ENCODE measurements around the gene KIF25. TPM values are rescaled to one million over a fixed set of nuclear protein-coding genes. Genes with fewer than 3 reads are reported as not detected.
A peak's percentile ranks its signal among the peaks of the same experiment; 100 is the strongest.

The KIF25 gene
- total RNA-seq, 1 experiment from 2014 or later = not detected

GRCh38 chr6:168035098-168035660 is 37.7 kb downstream of the KIF25 start:
- H3K4me3 ChIP-seq = peak overlapping the region; percentile 19
- no peaks in the 10 kb centered on the region for H3K36me3 ChIP-seq
- no peaks in the 10 kb centered on the region for H3K27me3 ChIP-seq (replicated peaks)
- H3K9me3 ChIP-seq (replicated peaks) = 0 out of 2 replicates have a peak, but pooled peaks cover 4% of the 10 kb centered on the region
- peaks cover 42% of the 10 kb centered on the region for H3K4me1 ChIP-seq (replicated peaks)
- DNase-seq (ENCODE audit: low read depth in 1 of 2, low spot score in 2 of 2) = peak; percentile 39 to 80
- peak overlapping the region; percentile 61 for H3K27ac ChIP-seq

GRCh38 chr6:168035661-168036545 is 38.4 kb downstream of the KIF25 start:
- peak overlapping the region; percentile 61 for H3K27ac ChIP-seq
- 0 out of 2 replicates have a peak, but pooled peaks cover 4% of the 10 kb centered on the region for H3K9me3 ChIP-seq (replicated peaks)
- no peaks in the 10 kb centered on the region for H3K36me3 ChIP-seq
- no peaks in the 10 kb centered on the region for H3K27me3 ChIP-seq (replicated peaks)
- peaks cover 41% of the 10 kb centered on the region for H3K4me1 ChIP-seq (replicated peaks)
- peak in 1 of 2 experiments; percentile 45 for DNase-seq (ENCODE audit: low read depth in 1 of 2, low spot score in 2 of 2)
- peak overlapping the region; percentile 19 for H3K4me3 ChIP-seq

DNA sequence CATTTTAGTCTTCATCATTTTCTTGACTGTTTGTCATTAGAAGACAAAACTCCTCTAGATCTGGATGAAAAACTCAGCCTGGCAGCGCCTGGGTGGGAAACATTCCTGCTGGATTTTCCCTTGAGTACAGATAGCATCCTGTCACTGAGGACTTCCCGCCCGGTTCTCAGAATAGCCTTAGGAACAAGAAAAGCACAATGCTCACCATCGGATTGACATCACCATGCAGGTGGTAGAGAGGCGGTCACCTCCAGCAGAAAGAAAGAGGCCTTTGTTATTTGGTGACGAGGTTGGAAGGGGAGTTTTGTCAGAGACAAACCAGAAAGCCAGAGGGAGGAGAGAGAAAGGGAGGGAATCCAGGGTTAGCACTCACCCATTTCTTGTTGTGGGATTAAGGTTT is 39.8 kb downstream of the KIF25 start:
- Histone ChIP-seq H3K36me3 (no peaks in the 10 kb centered on the region), H3K27me3 (replicated peaks) (no peaks in the 10 kb centered on the region), H3K27ac (no peak overlapping the region), H3K4me1 (replicated peaks) (peaks cover 27% of the 10 kb centered on the region), H3K9me3 (replicated peaks) (0 out of 2 replicates have a peak, but pooled peaks cover 4% of the 10 kb centered on the region), H3K4me3 (no peak overlapping the region)
- no peak for DNase-seq (ENCODE audit: low read depth in 1 of 2, low spot score in 2 of 2)

GRCh38 chr6:168037856-168038255 is 40.4 kb downstream of the KIF25 start:
- DNase-seq (ENCODE audit: low read depth in 1 of 2, low spot score in 2 of 2) = no peak
- Histone ChIP-seq H3K4me3 (no peak overlapping the region), H3K27me3 (replicated peaks) (no peaks in the 10 kb centered on the region), H3K4me1 (replicated peaks) (peaks cover 21% of the 10 kb centered on the region), H3K36me3 (no peaks in the 10 kb centered on the region), H3K27ac (no peak overlapping the region), H3K9me3 (replicated peaks) (0 out of 2 replicates have a peak, but pooled peaks cover 4% of the 10 kb centered on the region)

- Histone ChIP-seq H3K27ac (no peak overlapping the region), H3K9me3 (replicated peaks) (0 out of 2 replicates have a peak, but pooled peaks cover 4% of the 10 kb centered on the region), H3K4me1 (replicated peaks) (peaks cover 19% of the 10 kb centered on the region), H3K36me3 (no peaks in the 10 kb centered on the region), H3K4me3 (no peak overlapping the region), H3K27me3 (replicated peaks) (no peaks in the 10 kb centered on the region)
- DNase-seq (ENCODE audit: low read depth in 1 of 2, low spot score in 2 of 2) = no peak
Measured at GRCh38 chr6:168038576-168039140, 41.2 kb downstream of the KIF25 start.

DNA sequence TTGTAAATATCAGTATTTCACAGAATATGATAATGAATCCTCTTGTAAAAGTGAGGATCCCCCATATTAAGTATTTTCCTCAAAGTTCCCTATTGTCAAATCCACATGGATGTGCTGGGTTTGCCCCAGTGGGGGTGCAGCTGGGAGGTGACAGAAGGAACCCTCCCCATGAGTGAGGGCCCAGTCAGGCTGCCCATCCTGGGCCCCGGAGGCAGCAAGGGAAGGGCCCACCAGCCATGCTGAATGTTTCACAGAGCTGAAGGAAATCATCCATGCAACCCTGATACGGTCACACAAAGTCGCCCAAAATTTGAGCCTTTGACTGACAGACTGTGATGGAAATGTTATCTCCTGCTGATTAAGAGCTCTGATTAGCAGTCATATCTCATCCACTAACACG is 41.8 kb downstream of the KIF25 start:
- no peak for DNase-seq (ENCODE audit: low read depth in 1 of 2, low spot score in 2 of 2)
- no peak overlapping the region for H3K4me3 ChIP-seq
- no peak overlapping the region for H3K27ac ChIP-seq
- 0 out of 2 replicates have a peak, but pooled peaks cover 4% of the 10 kb centered on the region for H3K9me3 ChIP-seq (replicated peaks)
- no peaks in the 10 kb centered on the region for H3K36me3 ChIP-seq
- H3K27me3 ChIP-seq (replicated peaks) = no peaks in the 10 kb centered on the region
- peaks cover 19% of the 10 kb centered on the region for H3K4me1 ChIP-seq (replicated peaks)

DNA sequence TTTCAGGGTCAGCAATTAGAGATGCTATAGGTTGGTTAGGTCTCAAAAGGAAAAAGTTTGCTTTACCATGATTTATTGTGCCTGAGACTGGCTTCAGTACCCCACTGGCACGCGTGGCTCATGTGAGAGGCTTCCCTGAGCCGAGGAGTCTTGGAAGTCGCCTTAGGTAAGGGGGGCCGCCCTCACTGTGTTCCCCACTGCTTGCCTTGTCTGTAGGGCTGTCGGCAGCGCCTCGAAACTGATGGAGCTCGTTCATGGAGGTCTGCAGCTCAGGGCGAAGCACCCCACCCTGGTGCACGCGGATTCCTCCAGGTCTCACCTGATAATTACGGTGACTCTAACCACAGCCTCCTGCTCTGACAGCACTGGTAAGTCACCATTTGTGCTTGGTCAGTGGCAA is 42.4 kb downstream of the KIF25 start:
- DNase-seq (ENCODE audit: low read depth in 1 of 2, low spot score in 2 of 2) = no peak
- Histone ChIP-seq H3K4me1 (replicated peaks) (peaks cover 17% of the 10 kb centered on the region), H3K27me3 (replicated peaks) (no peaks in the 10 kb centered on the region), H3K36me3 (no peaks in the 10 kb centered on the region), H3K4me3 (no peak overlapping the region), H3K27ac (no peak overlapping the region), H3K9me3 (replicated peaks) (0 out of 2 replicates have a peak, but pooled peaks cover 4% of the 10 kb centered on the region)

DNA sequence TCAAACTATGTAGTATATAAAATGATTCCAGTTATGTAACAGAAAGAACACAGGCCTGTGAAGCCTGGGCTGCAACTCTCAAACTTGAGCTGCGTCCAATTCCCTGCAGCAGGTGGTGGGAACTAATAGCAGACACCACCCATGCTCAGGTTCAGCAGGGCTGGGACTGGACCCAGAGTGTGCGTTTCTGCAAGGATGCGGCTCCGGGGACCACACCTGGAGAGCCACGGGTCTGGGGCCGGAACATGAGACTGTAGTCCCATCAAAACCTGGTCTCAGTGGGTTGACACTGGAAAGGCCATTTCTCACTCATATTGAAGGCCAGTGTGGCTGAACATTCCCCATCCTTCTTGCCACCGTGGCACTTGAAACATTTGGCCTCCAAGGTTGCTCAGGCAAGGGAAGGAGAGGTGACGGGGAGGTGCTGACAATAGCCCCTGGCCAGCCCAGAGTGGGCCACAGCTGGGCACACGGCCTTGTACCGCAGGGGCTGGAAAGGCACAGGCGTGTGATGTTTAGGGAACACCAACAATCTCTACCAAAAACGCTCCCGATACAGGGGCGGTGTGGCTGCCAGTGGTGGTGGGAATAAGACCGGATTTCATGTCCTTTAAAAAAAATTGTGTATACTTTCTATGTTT is 43.5 kb downstream of the KIF25 start:
- H3K9me3 ChIP-seq (replicated peaks) = no peaks in the 10 kb centered on the region
- DNase-seq (ENCODE audit: low read depth in 1 of 2, low spot score in 2 of 2) = no peak
- H3K27ac ChIP-seq = no peak overlapping the region
- no peaks in the 10 kb centered on the region for H3K27me3 ChIP-seq (replicated peaks)
- peaks cover 8% of the 10 kb centered on the region for H3K4me1 ChIP-seq (replicated peaks)
- H3K4me3 ChIP-seq = no peak overlapping the region
- H3K36me3 ChIP-seq = no peaks in the 10 kb centered on the region

DNA sequence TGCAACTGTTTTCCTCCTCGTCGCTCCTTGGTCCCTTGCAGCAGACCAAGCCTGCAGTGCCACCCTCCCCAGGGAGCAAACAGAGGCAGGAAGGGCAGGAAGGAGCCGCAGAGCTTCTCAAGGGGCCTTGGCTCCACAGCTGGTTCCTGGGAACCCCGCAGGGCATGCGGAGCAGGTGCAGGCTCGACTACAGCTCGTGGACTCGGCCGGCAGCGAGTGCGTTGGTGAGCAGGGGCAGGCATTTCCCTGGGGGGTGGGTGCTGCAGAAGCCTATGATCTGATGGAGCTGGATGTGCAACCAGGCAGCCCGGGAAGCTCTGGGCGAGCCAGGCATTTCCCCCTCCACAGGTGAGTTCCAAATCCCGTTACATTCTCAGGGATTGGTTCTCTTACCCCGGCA is 44.5 kb downstream of the KIF25 start:
- Histone ChIP-seq H3K9me3 (replicated peaks) (no peaks in the 10 kb centered on the region), H3K4me3 (no peak overlapping the region), H3K36me3 (no peaks in the 10 kb centered on the region), H3K27ac (no peak overlapping the region), H3K4me1 (replicated peaks) (no peaks in the 10 kb centered on the region; the same call in 1 of the 2 replicates), H3K27me3 (replicated peaks) (no peaks in the 10 kb centered on the region)
- DNase-seq (ENCODE audit: low read depth in 1 of 2, low spot score in 2 of 2) = no peak

GRCh38 chr6:168042426-168043192 is 45.1 kb downstream of the KIF25 start:
- Histone ChIP-seq H3K27me3 (replicated peaks) (no peaks in the 10 kb centered on the region), H3K4me1 (replicated peaks) (no peaks in the 10 kb centered on the region), H3K36me3 (no peaks in the 10 kb centered on the region), H3K9me3 (replicated peaks) (no peaks in the 10 kb centered on the region), H3K4me3 (no peak overlapping the region), H3K27ac (no peak overlapping the region)
- DNase-seq (ENCODE audit: low read depth in 1 of 2, low spot score in 2 of 2) = no peak

DNA sequence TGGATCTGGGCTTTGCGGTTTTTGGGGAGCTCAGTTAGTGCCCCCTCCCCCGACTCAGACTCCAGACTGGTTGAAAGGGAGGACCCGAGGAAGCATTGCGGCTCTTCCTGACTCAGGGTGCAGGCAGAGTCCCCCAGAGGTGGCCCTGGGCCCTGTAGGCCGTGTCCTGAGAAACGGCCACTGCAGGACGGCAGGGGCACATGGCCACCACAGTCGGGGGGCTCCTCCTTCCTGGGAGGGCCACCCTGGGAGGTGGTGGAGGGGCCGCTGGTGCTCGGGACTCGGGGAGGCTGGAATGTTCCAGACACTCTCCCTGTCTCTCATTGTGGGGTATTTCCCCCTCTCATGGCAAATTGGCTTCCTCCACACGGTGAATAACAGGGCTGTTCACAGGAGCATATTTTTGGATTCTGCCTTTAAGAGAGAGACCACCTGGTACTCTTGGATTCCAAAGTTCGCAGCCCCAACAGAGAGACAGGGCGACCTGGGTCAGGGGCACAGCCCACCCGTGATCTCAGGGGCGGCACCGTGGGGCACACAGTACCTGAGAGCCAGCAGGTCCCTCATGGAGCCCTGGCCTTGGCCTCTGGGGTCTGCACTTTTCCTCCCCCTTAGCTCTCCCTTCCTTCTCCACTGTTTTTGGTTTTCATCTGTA is 45.8 kb downstream of the KIF25 start:
- Histone ChIP-seq H3K27me3 (replicated peaks) (no peaks in the 10 kb centered on the region), H3K9me3 (replicated peaks) (no peaks in the 10 kb centered on the region)

DNA sequence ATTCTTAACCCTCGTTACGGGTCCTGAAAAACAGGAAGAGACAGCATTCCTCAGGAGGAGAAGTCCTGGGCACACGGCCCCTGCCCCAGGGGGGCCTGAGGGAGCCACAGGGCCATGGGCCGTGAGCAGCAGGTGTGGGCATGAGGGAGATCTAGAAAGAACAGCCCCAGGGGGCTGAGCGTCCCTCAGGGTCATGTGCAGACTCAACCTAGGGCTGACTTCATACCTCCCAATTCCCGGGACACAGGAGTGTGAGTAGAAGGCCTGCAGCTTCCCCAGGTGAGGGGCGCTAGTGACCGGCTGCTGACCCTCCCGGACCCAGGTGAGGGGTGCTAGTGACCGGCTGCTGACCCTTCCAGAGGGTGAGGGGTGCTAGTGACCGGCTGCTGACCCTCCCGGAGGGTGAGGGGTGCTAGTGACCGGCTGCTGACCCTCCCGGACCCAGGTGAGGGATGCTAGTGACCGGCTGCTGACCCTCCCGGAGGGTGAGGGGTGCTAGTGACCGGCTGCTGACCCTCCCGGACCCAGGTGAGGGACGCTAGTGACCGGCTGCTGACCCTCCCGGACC is 46.5 kb downstream of the KIF25 start:
- DNase-seq (ENCODE audit: low read depth in 1 of 2, low spot score in 2 of 2) = no peak
- H3K27me3 ChIP-seq (replicated peaks) = no peaks in the 10 kb centered on the region
- H3K27ac ChIP-seq = no peak overlapping the region
- no peaks in the 10 kb centered on the region for H3K4me1 ChIP-seq (replicated peaks)
- no peak overlapping the region for H3K4me3 ChIP-seq
- H3K9me3 ChIP-seq (replicated peaks) = no peaks in the 10 kb centered on the region
- H3K36me3 ChIP-seq = no peaks in the 10 kb centered on the region

More for the DNA sequence above, 45.8 kb downstream of the KIF25 start:
- H3K4me1 ChIP-seq (replicated peaks) = no peaks in the 10 kb centered on the region
- no peaks in the 10 kb centered on the region for H3K36me3 ChIP-seq
- H3K4me3 ChIP-seq = no peak overlapping the region
- no peak overlapping the region for H3K27ac ChIP-seq
- DNase-seq (ENCODE audit: low read depth in 1 of 2, low spot score in 2 of 2) = no peak

Measured in SJSA1 (cell line).